Nephron (organoid): ENCODE results near the gene IFT88.

Source experiments
- H3K27ac Mint-ChIP-seq, 3 experiments: 2 replicates each; pipeline ENCODE4 v1.8.0; 2020; ENCODE audit warnings: mixed read lengths in 3 of 3, mild to moderate bottlenecking in 2 of 3, moderate library complexity in 1 of 3
- H3K27me3 Mint-ChIP-seq: 2 replicates; pipeline ENCODE4 v1.8.0; 2021; ENCODE audit warnings: low read depth, mild to moderate bottlenecking, moderate library complexity, mixed read lengths
- H3K36me3 Mint-ChIP-seq: 2 replicates; pipeline ENCODE4 v1.8.0; 2020; ENCODE audit warnings: low read depth, mixed read lengths
- H3K4me1 Mint-ChIP-seq: 2 replicates; pipeline ENCODE4 v1.8.0; 2020; ENCODE audit warnings: mixed read lengths
- H3K4me3 Mint-ChIP-seq, 3 experiments: 2 replicates each; pipeline ENCODE4 v1.8.0; 2020; ENCODE audit warnings: mild to moderate bottlenecking in 3 of 3, mixed read lengths in 3 of 3, moderate library complexity in 2 of 3
- H3K9me3 Mint-ChIP-seq: 2 replicates; pipeline ENCODE4 v1.8.0; 2020; ENCODE audit warnings: mixed read lengths
- CTCF ChIP-seq, 3 experiments: fragments of 200-600 bp; sonication (generic); IDR thresholded peaks; one replicate each; pipeline ENCODE4 v1.5.0; 2021; ENCODE audit warnings: antibody characterized with exemption in 3 of 3; ENCODE audit not compliant: unreplicated experiment in 3 of 3

IFT88 gene

GRCh38 chr13:20525601-20526544 is 41.1 kb upstream of the IFT88 start, which contains the start of gene CRYL1:
Gene CRYL1, minus strand, starts transcription at chr13:20525857. Its CDS starts 63 bp downstream, at chr13:20525794.
- H3K4me1 Mint-ChIP-seq = peaks cover 10% of the 10 kb centered on the region
- H3K36me3 Mint-ChIP-seq = no peaks in the 10 kb centered on the region
- TF ChIP-seq CTCF (IDR thresholded peaks at IDR 0.05; ENCODE audit: unreplicated experiment in 3 of 3) = no peak
- peaks cover 37% of the 10 kb centered on the region for H3K27me3 Mint-ChIP-seq
- peak within 1 kb of the TSS; percentile 48 to 89 (median 74) for H3K27ac Mint-ChIP-seq
- no peaks in the 10 kb centered on the region for H3K9me3 Mint-ChIP-seq
- peak within 1 kb of the TSS; percentile 81 to 89 (median 88) for H3K4me3 Mint-ChIP-seq

- Mint-ChIP-seq H3K4me1 (peaks cover 10% of the 10 kb centered on the region), H3K9me3 (no peaks in the 10 kb centered on the region), H3K27ac (peak overlapping the region; percentile 4 to 30 (median 6)), H3K27me3 (peaks cover 37% of the 10 kb centered on the region), H3K4me3 (peak overlapping the region; percentile 73 to 84 (median 82)), H3K36me3 (no peaks in the 10 kb centered on the region)
- TF ChIP-seq CTCF (IDR thresholded peaks at IDR 0.05; ENCODE audit: unreplicated experiment in 3 of 3) = no peak
These were observed 40.3 kb upstream of the IFT88 start for GRCh38 chr13:20526664-20527063.

- H3K27ac Mint-ChIP-seq = no peak overlapping the region
- peaks cover 2% of the 10 kb centered on the region for H3K9me3 Mint-ChIP-seq
- no peaks in the 10 kb centered on the region for H3K36me3 Mint-ChIP-seq
- H3K4me1 Mint-ChIP-seq = peaks cover 7% of the 10 kb centered on the region
- no peak overlapping the region for H3K4me3 Mint-ChIP-seq
- TF ChIP-seq CTCF (IDR thresholded peaks at IDR 0.05; ENCODE audit: unreplicated experiment in 3 of 3) = no peak
- H3K27me3 Mint-ChIP-seq = peaks cover 34% of the 10 kb centered on the region
These were observed 38.5 kb upstream of the IFT88 start for GRCh38 chr13:20528452-20528851.

GRCh38 chr13:20534038-20534608 is 32.8 kb upstream of the IFT88 start:
- TF ChIP-seq CTCF (IDR thresholded peaks at IDR 0.05; ENCODE audit: unreplicated experiment in 3 of 3) = no peak
- Mint-ChIP-seq H3K27ac (no peak overlapping the region), H3K36me3 (no peaks in the 10 kb centered on the region), H3K27me3 (peaks cover 6% of the 10 kb centered on the region), H3K4me3 (no peak overlapping the region), H3K4me1 (no peaks in the 10 kb centered on the region), H3K9me3 (peaks cover 17% of the 10 kb centered on the region)

GRCh38 chr13:20536992-20537391 is 30.0 kb upstream of the IFT88 start:
- Mint-ChIP-seq H3K9me3 (peaks cover 17% of the 10 kb centered on the region), H3K4me1 (no peaks in the 10 kb centered on the region), H3K27ac (no peak overlapping the region), H3K4me3 (no peak overlapping the region), H3K27me3 (no peaks in the 10 kb centered on the region), H3K36me3 (no peaks in the 10 kb centered on the region)
- TF ChIP-seq CTCF (IDR thresholded peaks at IDR 0.05; ENCODE audit: unreplicated experiment in 3 of 3) = no peak
